DND-41 (cell line): ENCODE results near the gene SLC17A1.

Source experiments
- ATAC-seq: fragments of 200-7000 bp; cut with Tn5 transposase; 3 replicates; pipeline ENCODE4 v1.9.1; 2021; ENCODE audit warnings: low read depth; ENCODE audit not compliant: insufficient read depth
- DNase-seq: peaks from one replicate; pipeline ENCODE4 v3.0.0-alpha.2; 2020
- H2AFZ ChIP-seq: 2 replicates; pipeline ENCODE4 v1.6.0; 2012; ENCODE audit warnings: low read depth, low read length
- H3K27ac ChIP-seq: 2 replicates; pipeline ENCODE4 v1.5.1; 2012; ENCODE audit warnings: low read length, inconsistent platforms
- H3K27me3 ChIP-seq: fragments of 200-600 bp; sonication (generic); 2 replicates; pipeline ENCODE4 v1.6.0; 2012; ENCODE audit warnings: low read length, mild to moderate bottlenecking, inconsistent platforms; ENCODE audit not compliant: insufficient read depth, poor library complexity
- H3K36me3 ChIP-seq: 2 replicates; pipeline ENCODE4 v1.5.1; 2012; ENCODE audit warnings: low read length, inconsistent platforms; ENCODE audit not compliant: insufficient read depth
- H3K4me1 ChIP-seq: 2 replicates; pipeline ENCODE4 v1.5.1; 2012; ENCODE audit warnings: mild to moderate bottlenecking, low read length; ENCODE audit not compliant: insufficient read depth
- H3K4me2 ChIP-seq: 2 replicates; pipeline ENCODE4 v1.6.0; 2012; ENCODE audit warnings: mild to moderate bottlenecking, moderate library complexity, low read length, inconsistent platforms; ENCODE audit not compliant: insufficient read depth
- H3K4me3 ChIP-seq, 2 experiments: fragments of 200-600 bp in 1 of 2; shearing (Covaris generic) in 1 of 2; 2 replicates each; pipeline ENCODE4 v1.5.1; 2012 to 2016; ENCODE audit warnings: inconsistent platforms in 2 of 2, low read length in 2 of 2, mild to moderate bottlenecking in 2 of 2, low read depth in 1 of 2, moderate library complexity in 1 of 2
- H3K79me2 ChIP-seq: 2 replicates; pipeline ENCODE4 v1.6.0; 2012; ENCODE audit warnings: low read length, inconsistent platforms; ENCODE audit not compliant: insufficient read depth
- H3K9ac ChIP-seq: 2 replicates; pipeline ENCODE4 v1.6.0; 2012; ENCODE audit warnings: low read depth, mild to moderate bottlenecking, inconsistent platforms, low read length, moderate library complexity
- H3K9me3 ChIP-seq: 2 replicates; pipeline ENCODE4 v1.5.1; 2012; ENCODE audit warnings: low read length, moderate library complexity, mild to moderate bottlenecking, inconsistent platforms; ENCODE audit not compliant: insufficient read depth, severe bottlenecking
- H4K20me1 ChIP-seq: 2 replicates; pipeline ENCODE4 v1.6.0; 2012; ENCODE audit warnings: low read length; ENCODE audit not compliant: insufficient read depth
- EZH2 ChIP-seq: IDR thresholded peaks from 3 replicates; pipeline ENCODE4 v1.6.1; 2012; ENCODE audit warnings: borderline replicate concordance, low read depth, mild to moderate bottlenecking, moderate library complexity, low read length, inconsistent platforms; ENCODE audit not compliant: severe bottlenecking
- TF ChIP-seq, protein P1 (sequence below): IDR thresholded peaks from 2 replicates; pipeline ENCODE4 v1.5.1; 2012; ENCODE audit warnings: borderline replicate concordance, low read length, moderate library complexity, mild to moderate bottlenecking; ENCODE audit not compliant: poor library complexity, severe bottlenecking; ENCODE audit errors: extremely low read depth

Gene SLC17A1

DNA sequence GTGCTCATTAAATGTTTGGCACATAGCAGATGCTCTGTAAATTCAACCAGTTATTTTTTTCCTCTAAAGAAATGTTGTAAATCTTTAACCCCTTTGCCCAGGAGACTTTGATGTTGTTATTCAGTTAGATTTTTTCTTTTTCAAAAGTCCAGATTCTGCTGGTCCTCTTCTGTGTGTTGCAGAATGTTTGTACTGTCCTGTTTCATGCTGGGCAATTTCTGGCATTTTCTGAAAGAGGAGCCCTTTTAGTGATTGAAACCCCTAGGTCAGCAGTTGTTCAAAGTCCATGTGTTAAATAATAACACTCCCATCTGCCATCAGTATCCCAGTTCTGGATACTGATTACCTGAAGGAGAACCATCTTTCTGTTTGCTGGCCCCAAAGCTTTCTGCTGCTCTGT, 1.3 kb upstream of the SLC17A1 start:
- Histone ChIP-seq H3K9ac (no peak overlapping the region), H2AFZ (no peak overlapping the region), H3K4me2 (no peak overlapping the region), H3K9me3 (no peaks in the 10 kb centered on the region), H3K36me3 (no peaks in the 10 kb centered on the region), H3K79me2 (no peaks in the 10 kb centered on the region), H3K4me1 (no peaks in the 10 kb centered on the region), H3K27ac (no peak overlapping the region), H3K27me3 (peaks cover 3% of the 10 kb centered on the region), H3K4me3 (no peak overlapping the region), H4K20me1 (no peaks in the 10 kb centered on the region)
- TF ChIP-seq EZH2 = no peak
- TF ChIP-seq, protein P1, sequence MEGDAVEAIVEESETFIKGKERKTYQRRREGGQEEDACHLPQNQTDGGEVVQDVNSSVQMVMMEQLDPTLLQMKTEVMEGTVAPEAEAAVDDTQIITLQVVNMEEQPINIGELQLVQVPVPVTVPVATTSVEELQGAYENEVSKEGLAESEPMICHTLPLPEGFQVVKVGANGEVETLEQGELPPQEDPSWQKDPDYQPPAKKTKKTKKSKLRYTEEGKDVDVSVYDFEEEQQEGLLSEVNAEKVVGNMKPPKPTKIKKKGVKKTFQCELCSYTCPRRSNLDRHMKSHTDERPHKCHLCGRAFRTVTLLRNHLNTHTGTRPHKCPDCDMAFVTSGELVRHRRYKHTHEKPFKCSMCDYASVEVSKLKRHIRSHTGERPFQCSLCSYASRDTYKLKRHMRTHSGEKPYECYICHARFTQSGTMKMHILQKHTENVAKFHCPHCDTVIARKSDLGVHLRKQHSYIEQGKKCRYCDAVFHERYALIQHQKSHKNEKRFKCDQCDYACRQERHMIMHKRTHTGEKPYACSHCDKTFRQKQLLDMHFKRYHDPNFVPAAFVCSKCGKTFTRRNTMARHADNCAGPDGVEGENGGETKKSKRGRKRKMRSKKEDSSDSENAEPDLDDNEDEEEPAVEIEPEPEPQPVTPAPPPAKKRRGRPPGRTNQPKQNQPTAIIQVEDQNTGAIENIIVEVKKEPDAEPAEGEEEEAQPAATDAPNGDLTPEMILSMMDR = no peak
- no peak for ATAC-seq
- DNase-seq = no peak

DNA sequence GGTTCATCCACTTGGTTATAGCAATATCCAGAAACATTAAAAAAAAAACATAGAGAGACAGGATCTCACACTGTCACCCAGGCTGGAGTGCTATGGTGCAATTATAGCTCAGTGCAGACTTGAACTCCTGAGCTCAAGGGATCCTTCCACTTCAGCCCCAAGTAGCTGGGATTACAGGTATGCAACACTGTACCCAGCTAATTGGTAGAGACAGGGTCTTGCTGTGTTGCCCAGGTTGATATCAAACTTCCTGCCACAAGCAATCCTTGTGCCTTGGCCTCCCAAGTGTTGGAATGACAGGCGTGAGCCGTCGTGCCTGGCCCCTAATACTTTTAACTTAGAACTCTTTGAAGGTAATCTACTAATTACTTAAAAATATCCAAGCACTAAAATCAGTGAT, 818 bp upstream of the SLC17A1 start:
- no peak overlapping the region for H3K4me2 ChIP-seq
- no peaks in the 10 kb centered on the region for H3K9me3 ChIP-seq
- ATAC-seq (no peak), DNase-seq (no peak)
- no peak overlapping the region for H3K9ac ChIP-seq
- no peak overlapping the region for H2AFZ ChIP-seq
- peaks cover 3% of the 10 kb centered on the region for H3K27me3 ChIP-seq
- no peaks in the 10 kb centered on the region for H3K4me1 ChIP-seq
- H3K36me3 ChIP-seq = no peaks in the 10 kb centered on the region
- H3K79me2 ChIP-seq = no peaks in the 10 kb centered on the region
- no peak overlapping the region for H3K4me3 ChIP-seq
- no peaks in the 10 kb centered on the region for H4K20me1 ChIP-seq
- no peak overlapping the region for H3K27ac ChIP-seq
- TF ChIP-seq, protein P1 = no peak
- TF ChIP-seq EZH2 = no peak

DNA sequence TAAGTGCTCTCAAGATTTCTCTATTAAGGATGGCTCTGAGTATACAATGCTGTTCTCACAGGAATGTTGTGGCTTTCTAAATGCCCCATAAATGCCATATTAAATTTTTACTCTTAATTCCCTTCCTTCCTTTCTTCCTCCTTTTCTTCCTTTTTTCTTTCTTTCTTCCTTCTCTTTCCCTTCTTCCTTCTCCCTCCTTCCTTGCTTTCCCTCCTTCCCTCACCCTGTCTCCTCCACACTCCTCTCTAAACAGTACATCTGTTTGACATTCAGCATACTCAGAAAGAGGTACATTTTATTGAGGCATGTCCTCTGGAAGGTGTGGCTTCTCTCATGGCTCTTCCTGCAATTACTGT, 433 bp upstream of the SLC17A1 start:
- no peaks in the 10 kb centered on the region for H3K4me1 ChIP-seq
- TF ChIP-seq, protein P1 = no peak
- no peak for TF ChIP-seq EZH2
- H3K9ac ChIP-seq = no peak overlapping the region
- no peak overlapping the region for H3K27ac ChIP-seq
- no peaks in the 10 kb centered on the region for H4K20me1 ChIP-seq
- H2AFZ ChIP-seq = no peak overlapping the region
- H3K4me2 ChIP-seq = no peak overlapping the region
- H3K36me3 ChIP-seq = no peaks in the 10 kb centered on the region
- no peak overlapping the region for H3K4me3 ChIP-seq
- H3K79me2 ChIP-seq = no peaks in the 10 kb centered on the region
- DNase-seq (no peak), ATAC-seq (no peak)
- H3K27me3 ChIP-seq = peaks cover 3% of the 10 kb centered on the region
- no peaks in the 10 kb centered on the region for H3K9me3 ChIP-seq

DNA sequence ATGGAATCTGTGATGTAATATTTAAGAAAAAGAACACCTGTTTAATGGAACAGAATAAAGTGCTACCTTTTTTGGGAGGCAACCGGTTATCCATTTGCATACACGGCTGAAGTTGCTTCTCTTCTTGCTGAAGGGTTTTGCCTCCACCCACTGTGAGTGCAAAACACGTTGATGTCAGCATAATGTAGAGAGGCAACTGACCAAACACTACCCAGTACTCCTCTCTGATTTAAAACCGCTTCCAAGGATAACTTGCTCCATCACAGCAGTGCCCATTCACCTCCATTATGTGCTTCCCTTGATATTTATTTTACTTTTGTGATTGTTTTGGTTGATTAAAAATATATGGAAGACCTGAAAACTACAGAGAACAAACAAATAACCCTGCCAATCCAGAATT, 1.4 kb downstream of the SLC17A1 start:
- Histone ChIP-seq H3K36me3 (no peaks in the 10 kb centered on the region), H3K9ac (no peak overlapping the region), H4K20me1 (no peaks in the 10 kb centered on the region), H2AFZ (no peak overlapping the region), H3K27me3 (peaks cover 6% of the 10 kb centered on the region), H3K4me3 (no peak overlapping the region), H3K27ac (no peak overlapping the region), H3K79me2 (no peaks in the 10 kb centered on the region), H3K4me2 (no peak overlapping the region), H3K9me3 (no peaks in the 10 kb centered on the region), H3K4me1 (no peaks in the 10 kb centered on the region)
- DNase-seq (no peak), ATAC-seq (no peak)
- TF ChIP-seq EZH2 = no peak
- TF ChIP-seq, protein P1 = no peak
